Skeletal muscle satellite cell (primary cell): ENCODE measurements around the gene AADAC.
"Not testable (repeated sequence)": the region's sequence is repeated elsewhere in the genome, so short reads cannot be mapped to it uniquely, and the experiment has no call there.

ENCODE experiments used
- H3K27me3 ChIP-seq: 2 replicates; pipeline ENCODE4 v1.7.0; 2013; ENCODE audit warnings: low read length; ENCODE audit not compliant: control insufficient read depth, insufficient read depth
- H3K36me3 ChIP-seq: 2 replicates; pipeline ENCODE4 v1.7.0; 2013; ENCODE audit warnings: mild to moderate bottlenecking, control low read depth, low read length; ENCODE audit not compliant: insufficient read depth
- H3K4me1 ChIP-seq: 2 replicates; pipeline ENCODE4 v1.7.0; 2013; ENCODE audit warnings: low read length; ENCODE audit not compliant: control insufficient read depth, insufficient read depth
- H3K4me2 ChIP-seq: 2 replicates; pipeline ENCODE4 v1.7.0; 2013; ENCODE audit warnings: mild to moderate bottlenecking, low read length
- H3K4me3 ChIP-seq: 2 replicates; pipeline ENCODE4 v1.7.0; 2013; ENCODE audit warnings: low read length
- H3K9ac ChIP-seq: 2 replicates; pipeline ENCODE4 v1.7.0; 2013; ENCODE audit warnings: mild to moderate bottlenecking, low read depth, low read length, moderate library complexity
- H3K9me3 ChIP-seq: replicated peaks from 2 replicates; pipeline ENCODE4 v1.7.0; 2013; ENCODE audit warnings: mild to moderate bottlenecking, control low read depth, low read length

AADAC gene

DNA sequence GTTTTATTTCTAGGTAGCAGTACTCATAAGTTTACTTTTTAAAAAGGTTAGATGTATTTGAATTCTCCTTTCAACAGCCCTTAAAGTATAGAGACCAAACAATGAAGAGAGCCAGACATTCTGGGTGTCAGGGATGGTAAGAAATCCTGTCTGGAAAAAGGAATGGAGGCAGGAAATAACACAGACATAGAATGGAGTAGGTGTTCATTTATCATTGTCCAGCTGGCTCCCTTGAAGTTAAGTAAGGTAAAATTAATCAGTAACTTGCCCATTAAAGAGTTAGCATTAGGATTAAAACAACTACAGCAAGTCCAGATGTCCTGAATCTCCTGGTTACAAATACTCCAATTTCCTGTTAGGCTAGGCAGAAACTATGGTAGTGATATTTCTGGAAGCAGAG, 46.0 kb downstream of the AADAC start:
- Histone ChIP-seq H3K4me2 (no peak overlapping the region), H3K9me3 (no peaks in the 10 kb centered on the region), H3K4me1 (peaks cover 16% of the 10 kb centered on the region), H3K27me3 (no peaks in the 10 kb centered on the region), H3K4me3 (no peak overlapping the region), H3K9ac (no peak overlapping the region), H3K36me3 (no peaks in the 10 kb centered on the region)

DNA sequence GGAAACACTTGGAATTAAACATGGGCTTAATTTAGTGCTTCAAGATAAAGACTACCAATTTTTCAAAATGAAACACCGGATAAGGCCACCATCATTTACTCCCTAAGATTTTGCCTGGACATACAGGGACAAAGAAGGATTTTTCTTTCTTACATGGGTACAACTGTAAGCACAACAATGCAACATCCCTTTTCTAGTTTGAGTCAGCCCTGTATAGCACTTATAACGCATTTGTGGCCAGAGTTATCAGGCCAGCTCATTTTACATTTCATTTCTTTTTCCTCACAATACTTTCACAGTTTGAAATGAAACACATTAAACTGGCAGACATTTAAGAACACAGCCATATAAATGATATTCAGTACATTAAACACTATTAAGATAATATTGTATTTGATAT, 49.7 kb downstream of the AADAC start:
- Histone ChIP-seq H3K4me2 (no peak overlapping the region), H3K9me3 (no peaks in the 10 kb centered on the region), H3K9ac (no peak overlapping the region), H3K4me1 (peaks cover 32% of the 10 kb centered on the region), H3K36me3 (no peaks in the 10 kb centered on the region), H3K27me3 (no peaks in the 10 kb centered on the region), H3K4me3 (no peak overlapping the region)

DNA sequence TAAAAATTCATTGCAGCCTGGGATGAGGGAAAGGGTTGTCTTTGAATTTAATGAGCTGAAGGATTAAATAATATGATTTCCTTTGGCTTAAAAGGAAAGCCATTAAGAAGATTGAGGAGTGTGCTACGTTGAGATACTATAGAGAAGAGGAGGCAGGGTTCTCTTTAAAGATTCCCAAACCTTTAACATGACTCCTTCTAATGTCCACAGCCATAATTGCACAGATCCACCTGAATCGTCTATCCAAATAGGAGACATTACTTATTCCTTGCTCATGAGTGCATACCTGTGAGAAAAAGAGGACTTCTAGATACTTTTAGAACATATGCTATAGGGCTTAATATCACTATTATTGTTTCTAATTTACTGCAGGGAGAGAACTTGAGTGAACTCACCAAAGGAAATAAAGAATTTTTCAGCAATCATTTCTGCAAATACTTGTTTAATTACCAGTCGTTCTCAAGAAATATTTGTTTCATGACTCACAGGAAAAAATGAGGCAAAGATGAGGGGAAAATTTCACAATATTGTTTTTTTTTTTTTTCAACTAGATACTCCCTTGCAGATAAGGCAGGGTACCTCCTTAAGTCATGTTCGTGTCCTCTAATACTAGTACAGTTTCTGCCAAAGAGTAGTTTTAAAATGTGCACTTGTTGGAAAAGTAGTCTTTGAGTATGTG, 50.6 kb downstream of the AADAC start:
- peaks cover 32% of the 10 kb centered on the region for H3K4me1 ChIP-seq
- H3K27me3 ChIP-seq, result no peaks in the 10 kb centered on the region
- peak overlapping the region; percentile 48 for H3K4me2 ChIP-seq
- H3K9me3 ChIP-seq, result no peaks in the 10 kb centered on the region
- peak overlapping the region; percentile 7 for H3K9ac ChIP-seq
- no peak overlapping the region for H3K4me3 ChIP-seq
- H3K36me3 ChIP-seq, result no peaks in the 10 kb centered on the region

DNA sequence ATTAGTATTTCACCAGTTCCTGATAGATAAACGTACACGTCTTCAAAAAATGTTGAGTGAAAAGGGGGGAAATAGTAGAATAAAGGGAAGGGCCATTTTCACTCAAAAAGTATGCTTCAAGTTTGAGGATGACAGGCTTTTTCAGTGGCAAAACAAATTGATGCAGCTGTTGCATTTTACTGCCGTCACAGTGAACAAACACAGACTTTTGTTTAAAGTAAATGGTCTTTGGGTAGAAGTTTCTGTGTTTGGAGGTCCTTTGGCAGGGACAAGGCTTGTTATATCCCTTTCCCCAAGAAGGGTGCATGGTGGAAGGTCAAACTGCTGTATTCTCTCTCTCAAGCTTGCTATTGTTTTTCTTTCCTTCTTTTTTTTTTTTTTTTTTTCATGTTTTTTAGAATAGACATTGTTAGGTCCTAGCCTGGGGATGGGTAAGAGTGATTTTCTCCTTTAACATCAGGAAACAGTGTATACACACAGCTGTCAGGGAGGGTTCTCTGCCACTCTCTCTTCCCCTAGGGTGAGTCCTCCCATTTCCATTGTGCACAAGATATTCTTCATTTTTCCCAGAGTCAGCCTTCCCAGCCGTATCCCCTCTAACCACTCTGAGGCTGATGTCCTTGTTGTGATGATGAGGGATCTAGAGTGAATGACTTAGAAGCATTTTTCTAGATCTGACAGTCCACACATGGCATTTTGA, 52.9 kb downstream of the AADAC start:
- H3K9ac ChIP-seq, result peak overlapping the region; percentile 3

DNA sequence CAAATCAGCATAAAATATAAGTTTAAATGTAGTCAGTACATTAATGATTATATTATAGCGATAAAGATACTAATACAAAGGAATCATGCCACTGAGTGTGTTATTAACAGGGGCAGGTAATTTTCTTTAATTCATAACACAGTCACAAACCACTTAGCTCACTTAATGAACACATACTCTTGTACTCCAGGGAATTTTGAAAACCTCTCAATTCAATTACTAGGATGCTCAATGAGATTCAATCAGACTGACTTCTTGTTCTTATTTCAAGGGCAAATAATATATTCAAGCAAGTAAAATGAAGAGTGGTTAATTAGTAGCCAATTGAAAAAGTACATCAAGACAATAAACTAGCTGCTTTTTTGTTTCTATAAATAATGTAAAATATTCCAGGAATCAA, 53.8 kb downstream of the AADAC start:
- Histone ChIP-seq H3K4me3 (no peak overlapping the region), H3K9ac (peak overlapping the region; percentile 3), H3K9me3 (no peaks in the 10 kb centered on the region), H3K4me1 (peaks cover 32% of the 10 kb centered on the region), H3K27me3 (no peaks in the 10 kb centered on the region), H3K4me2 (no peak overlapping the region), H3K36me3 (no peaks in the 10 kb centered on the region)

More for the DNA sequence above, 52.9 kb downstream of the AADAC start:
- Histone ChIP-seq H3K4me2 (peak overlapping the region; percentile 32), H3K36me3 (no peaks in the 10 kb centered on the region), H3K4me3 (no peak overlapping the region), H3K4me1 (peaks cover 32% of the 10 kb centered on the region), H3K9me3 (no peaks in the 10 kb centered on the region), H3K27me3 (no peaks in the 10 kb centered on the region)

DNA sequence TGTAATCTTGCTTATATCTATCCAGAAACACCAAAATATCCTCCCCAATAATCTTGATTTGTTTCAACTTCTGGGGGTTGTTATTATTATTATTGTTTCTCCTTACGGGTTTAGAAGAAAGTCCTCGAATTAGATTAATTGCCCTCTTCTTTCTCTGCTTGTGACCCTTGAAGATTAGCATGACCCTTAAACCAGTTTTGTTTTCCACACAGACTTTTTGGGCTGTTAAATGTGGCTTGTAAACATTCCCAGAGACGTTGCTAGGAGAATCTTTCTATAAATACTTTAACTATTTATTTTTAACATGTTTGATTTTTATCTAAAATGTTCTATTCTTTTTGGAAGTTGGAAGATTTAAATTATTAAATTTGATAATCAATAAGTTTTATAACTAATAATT, 55.3 kb downstream of the AADAC start:
- no peaks in the 10 kb centered on the region for H3K27me3 ChIP-seq
- peaks cover 21% of the 10 kb centered on the region for H3K4me1 ChIP-seq
- no peaks in the 10 kb centered on the region for H3K9me3 ChIP-seq
- H3K36me3 ChIP-seq, result no peaks in the 10 kb centered on the region
- no peak overlapping the region for H3K9ac ChIP-seq
- no peak overlapping the region for H3K4me2 ChIP-seq
- H3K4me3 ChIP-seq, result no peak overlapping the region

DNA sequence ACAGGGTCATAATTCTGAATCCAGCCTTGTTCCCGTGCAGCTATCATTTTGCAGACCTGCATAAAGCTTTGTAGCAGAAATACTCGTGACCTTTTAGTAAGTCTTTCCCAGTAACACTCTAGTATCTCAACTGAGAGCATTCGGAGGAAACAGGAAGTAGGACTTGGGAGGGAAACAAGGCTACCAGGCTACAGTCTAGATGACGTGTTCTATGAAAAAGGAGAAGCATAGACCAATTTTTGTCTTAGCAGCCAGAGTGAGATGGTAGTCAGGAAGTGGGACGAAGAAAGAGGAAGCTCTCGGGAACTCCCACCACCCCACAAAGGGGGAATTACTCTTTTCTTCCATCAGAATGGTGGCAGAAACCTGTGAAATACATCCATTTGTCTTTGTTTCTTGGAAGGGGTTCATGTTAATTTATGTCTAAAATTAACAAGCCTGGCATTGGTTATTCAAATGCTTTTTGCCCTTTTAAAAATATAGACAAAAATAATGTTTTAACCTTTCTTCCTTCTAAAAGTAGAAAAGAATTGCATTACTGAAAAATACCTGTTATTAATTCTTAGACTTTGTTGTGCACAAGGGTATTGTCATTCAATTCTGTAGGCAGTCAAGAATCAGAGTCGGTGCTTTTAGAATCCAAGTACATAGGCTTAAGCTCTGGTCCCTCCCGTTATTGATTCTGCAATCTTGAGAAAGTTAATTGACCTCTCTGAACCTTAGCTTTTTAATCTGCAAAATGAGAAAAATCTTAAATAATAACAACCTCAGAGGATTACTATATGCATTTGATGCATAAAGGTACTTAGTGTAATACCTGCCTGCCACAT, 57.9 kb downstream of the AADAC start:
- H3K36me3 ChIP-seq, result no peaks in the 10 kb centered on the region
- no peak overlapping the region for H3K4me3 ChIP-seq
- no peaks in the 10 kb centered on the region for H3K27me3 ChIP-seq
- H3K4me2 ChIP-seq, result no peak overlapping the region
- H3K9me3 ChIP-seq, result no peaks in the 10 kb centered on the region
- H3K4me1 ChIP-seq, result peaks cover 10% of the 10 kb centered on the region
- no peak overlapping the region for H3K9ac ChIP-seq

DNA sequence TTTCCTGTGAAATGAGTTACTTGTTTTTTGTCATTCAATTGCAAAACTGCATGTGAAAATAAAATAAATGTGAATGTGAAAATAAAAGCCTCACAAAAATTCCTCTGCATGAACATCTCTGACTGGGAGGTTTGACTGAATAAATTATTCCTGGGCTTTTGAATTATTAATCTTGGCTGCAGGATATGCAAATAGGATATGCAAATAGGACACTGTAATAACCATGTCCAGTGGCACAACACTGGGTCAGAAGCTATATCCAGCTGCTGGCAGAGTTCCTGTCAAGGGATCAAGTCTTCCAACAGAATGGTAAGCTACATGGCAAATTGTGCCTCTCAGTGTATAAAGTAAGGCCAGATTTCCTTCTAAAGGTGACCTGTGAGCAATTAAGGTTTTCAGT, 59.5 kb downstream of the AADAC start, which contains the start of gene SUCNR1:
Gene SUCNR1 (plus strand): TSS at position 246 of the 400 bp plus-strand sequence. CDS start 6,250 bp downstream, outside the sequence.
- Histone ChIP-seq H3K4me3 (no peak within 1 kb of the TSS), H3K27me3 (no peaks in the 10 kb centered on the region), H3K36me3 (no peaks in the 10 kb centered on the region), H3K9ac (no peak within 1 kb of the TSS), H3K9me3 (no peaks in the 10 kb centered on the region), H3K4me1 (peaks cover 4% of the 10 kb centered on the region), H3K4me2 (no peak within 1 kb of the TSS)

DNA sequence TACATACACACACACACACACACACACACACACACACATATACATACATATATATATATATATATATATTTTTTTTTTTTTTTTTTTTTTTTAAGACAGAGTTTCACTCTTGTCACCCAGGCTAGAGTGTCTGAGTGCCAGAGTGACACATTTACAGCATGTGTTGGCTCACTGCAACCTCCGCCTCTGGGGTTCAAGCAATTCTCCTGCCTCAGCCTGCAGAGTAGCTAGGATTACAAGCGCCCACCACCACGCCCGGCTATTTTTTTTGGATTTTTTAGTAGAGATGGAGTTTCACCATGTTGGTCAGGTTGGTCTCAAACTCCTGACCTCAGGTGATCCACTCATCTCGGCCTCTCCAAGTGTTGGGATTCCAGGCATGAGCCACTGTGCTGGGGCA, 60.2 kb downstream of the AADAC start:
- H3K4me1 ChIP-seq, H3K4me3 ChIP-seq: not testable (repeated sequence)

DNA sequence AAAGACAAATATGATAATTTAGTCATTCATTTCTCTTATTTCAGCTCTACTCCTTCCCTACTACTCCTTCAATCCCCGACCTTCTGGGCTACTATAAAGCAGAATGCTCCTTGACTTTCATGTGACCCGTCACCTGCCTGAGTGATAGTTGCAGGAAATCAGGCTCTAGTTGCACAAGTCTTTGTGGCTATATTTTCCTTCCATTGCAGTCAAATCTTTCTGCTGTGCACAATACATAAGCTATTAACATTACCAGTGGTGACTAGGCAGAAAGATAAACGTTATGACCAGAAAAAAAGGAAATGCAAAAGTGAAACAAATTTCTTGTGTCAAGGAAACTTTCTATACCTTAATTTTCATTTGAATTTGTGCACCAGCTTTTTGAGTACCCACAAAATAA, 61.8 kb downstream of the AADAC start:
- H3K9ac ChIP-seq, result no peak overlapping the region
- peaks cover 16% of the 10 kb centered on the region for H3K4me1 ChIP-seq
- no peaks in the 10 kb centered on the region for H3K9me3 ChIP-seq
- H3K4me3 ChIP-seq, result no peak overlapping the region
- H3K4me2 ChIP-seq, result no peak overlapping the region
- no peaks in the 10 kb centered on the region for H3K36me3 ChIP-seq
- no peaks in the 10 kb centered on the region for H3K27me3 ChIP-seq

More for the DNA sequence above, 60.2 kb downstream of the AADAC start:
- H3K4me2 ChIP-seq, H3K36me3 ChIP-seq, H3K9me3 ChIP-seq, H3K9ac ChIP-seq, H3K27me3 ChIP-seq: not testable (repeated sequence)

DNA sequence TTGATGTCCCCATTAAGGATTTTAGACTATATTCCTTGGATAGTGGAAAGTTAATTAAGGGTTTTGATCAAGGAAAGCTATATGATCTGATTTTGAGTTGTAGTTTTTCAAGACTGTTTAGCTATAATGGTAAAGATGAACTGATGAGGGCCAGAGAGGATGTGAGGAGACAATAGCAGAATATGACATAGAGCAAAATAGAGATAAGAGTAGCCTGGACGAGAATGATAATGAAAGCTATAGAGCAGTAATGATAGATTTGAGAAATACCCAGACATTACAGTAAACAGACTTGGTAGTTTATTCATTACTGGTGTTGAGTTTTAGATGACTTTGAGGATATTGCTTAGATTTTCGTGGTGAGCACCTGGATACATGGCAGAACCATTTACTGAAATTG, 63.4 kb downstream of the AADAC start:
- no peaks in the 10 kb centered on the region for H3K9me3 ChIP-seq
- no peak overlapping the region for H3K4me3 ChIP-seq
- no peaks in the 10 kb centered on the region for H3K27me3 ChIP-seq
- H3K4me1 ChIP-seq, result peaks cover 17% of the 10 kb centered on the region
- H3K4me2 ChIP-seq, result no peak overlapping the region
- no peaks in the 10 kb centered on the region for H3K36me3 ChIP-seq
- H3K9ac ChIP-seq, result no peak overlapping the region
